ENCODE measurements around the gene FFAR2.

GRCh38 chr19:35478794-35479677 is 31.0 kb downstream of the FFAR2 start:
- TF ChIP-seq POLR2A (IDR thresholded peaks at IDR 0.05) (no peak), CTCF (IDR thresholded peaks at IDR 0.05) (no peak)
